Muscle of leg (tissue), 11 donors: ENCODE results near the gene NFIC. TPM values are rescaled to one million over a fixed set of nuclear protein-coding genes. Genes with fewer than 3 reads are reported as not detected.

Experiments
- DNase-seq: peaks from one replicate; pipeline ENCODE4 v3.0.0; 2013
- H3K27ac ChIP-seq: one replicate; pipeline ENCODE4 v1.5.1; 2013; ENCODE audit warnings: mild to moderate bottlenecking, low read length, control low read depth
- H3K27me3 ChIP-seq: one replicate; pipeline ENCODE4 v1.6.1; 2013; ENCODE audit warnings: low read length; ENCODE audit not compliant: control insufficient read depth, insufficient read depth
- H3K36me3 ChIP-seq: one replicate; pipeline ENCODE4 v1.6.1; 2013; ENCODE audit warnings: low read length; ENCODE audit not compliant: control insufficient read depth, insufficient read depth
- H3K4me1 ChIP-seq: one replicate; pipeline ENCODE4 v1.6.1; 2013; ENCODE audit warnings: low read length; ENCODE audit not compliant: control insufficient read depth, insufficient read depth
- H3K4me3 ChIP-seq: one replicate; pipeline ENCODE4 v1.5.1; 2013; ENCODE audit warnings: low read length, control low read depth
- H3K9me3 ChIP-seq: replicated peaks from 2 replicates; pipeline ENCODE4 v1.6.1; 2013; ENCODE audit warnings: low read depth, low read length; ENCODE audit not compliant: control insufficient read depth
- WGBS: methylation state at CpG from one replicate; pipeline ENCODE4 v1.1.5; 2013; ENCODE audit warnings: missing lambda C conversion rate; ENCODE audit not compliant: insufficient coverage; 5-methylcytosine and 5-hydroxymethylcytosine counted together
- polyA plus RNA-seq, 8 donors: library from polyadenylated mRNA; unstranded; fragments of 120-200 nt; gene quantifications; one replicate each; pipeline versions ENCODE4 v1.2.1 to v1.2.3, GENCODE V29; 2013; ENCODE audit warnings: inconsistent platforms in 1 of 8, low replicate concordance in 1 of 8; ENCODE audit not compliant: insufficient read length in 8 of 8, insufficient read depth in 1 of 8
- total RNA-seq: library from RNA; stranded (reverse); fragments of 120-200 nt; gene quantifications from one replicate; pipeline ENCODE4 v1.2.4, GENCODE V29; 2013

The NFIC gene
- total and polyA plus RNA-seq, 9 donors, result 18.4 to 54.5 (median 47.0) TPM

- Histone ChIP-seq H3K9me3 (no peaks in the 10 kb centered on the region), H3K36me3 (no peaks in the 10 kb centered on the region), H3K27ac (peak overlapping the region; percentile 90), H3K4me3 (peak overlapping the region; percentile 87), H3K27me3 (no peaks in the 10 kb centered on the region), H3K4me1 (peaks cover 57% of the 10 kb centered on the region)
- peak; percentile 43 for DNase-seq
- 12% methylated on average over 7 of the region's 9 CpGs for WGBS
Measured at GRCh38 chr19:3365093-3365835, 1.1 kb upstream of the NFIC start.

DNA sequence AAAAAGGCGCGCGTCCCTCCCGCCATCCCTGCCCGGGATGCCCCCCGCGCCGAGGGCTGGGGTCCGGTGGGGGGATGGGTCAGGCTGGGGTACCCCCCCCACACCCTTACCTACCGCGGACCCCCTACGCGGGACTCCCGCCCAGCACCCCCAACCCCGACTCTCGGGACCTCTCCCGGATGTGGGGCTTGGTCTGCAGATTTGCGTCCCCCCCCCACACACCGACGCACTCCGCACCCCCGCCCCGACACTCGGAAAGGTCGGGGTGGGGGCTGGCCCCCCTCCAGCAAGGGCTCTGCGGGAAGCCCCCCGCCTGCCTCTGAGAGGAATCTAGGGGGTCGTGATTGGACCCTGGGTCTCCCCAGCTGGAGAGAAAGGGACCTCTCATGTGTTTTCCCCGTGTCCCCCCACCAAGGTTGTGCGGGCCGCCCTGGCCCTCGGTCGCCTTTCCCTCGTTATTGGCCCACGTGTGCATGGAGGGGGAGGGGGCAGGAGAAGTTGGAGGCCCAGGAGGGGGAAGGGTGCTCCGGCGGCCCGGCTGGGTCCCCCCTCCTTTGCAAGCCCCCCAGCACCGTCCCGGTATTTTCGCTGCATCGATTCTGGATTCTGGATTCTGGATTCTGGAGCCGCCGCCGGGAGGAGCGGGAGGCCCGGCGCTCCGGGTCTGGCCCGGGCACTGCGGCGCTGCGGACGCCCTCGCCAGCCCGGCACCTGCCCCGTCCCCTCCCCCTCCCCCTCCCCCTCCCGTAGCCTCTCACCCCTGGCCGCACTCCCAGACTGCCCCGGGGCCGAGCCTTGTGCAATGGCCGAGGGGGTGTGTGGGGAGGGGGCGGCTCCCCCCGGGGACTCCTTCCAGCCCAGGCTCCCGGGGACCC lies 607 bp downstream of the NFIC start:
- peak overlapping the region; percentile 87 for H3K4me3 ChIP-seq
- WGBS, result 0% methylated on average over 13 of the region's 65 CpGs
- H3K9me3 ChIP-seq, result no peaks in the 10 kb centered on the region
- peaks cover 49% of the 10 kb centered on the region for H3K4me1 ChIP-seq
- peak overlapping the region; percentile 91 for H3K27ac ChIP-seq
- H3K36me3 ChIP-seq, result peaks cover 6% of the 10 kb centered on the region
- DNase-seq, result peak; percentile 86
- no peaks in the 10 kb centered on the region for H3K27me3 ChIP-seq

DNA sequence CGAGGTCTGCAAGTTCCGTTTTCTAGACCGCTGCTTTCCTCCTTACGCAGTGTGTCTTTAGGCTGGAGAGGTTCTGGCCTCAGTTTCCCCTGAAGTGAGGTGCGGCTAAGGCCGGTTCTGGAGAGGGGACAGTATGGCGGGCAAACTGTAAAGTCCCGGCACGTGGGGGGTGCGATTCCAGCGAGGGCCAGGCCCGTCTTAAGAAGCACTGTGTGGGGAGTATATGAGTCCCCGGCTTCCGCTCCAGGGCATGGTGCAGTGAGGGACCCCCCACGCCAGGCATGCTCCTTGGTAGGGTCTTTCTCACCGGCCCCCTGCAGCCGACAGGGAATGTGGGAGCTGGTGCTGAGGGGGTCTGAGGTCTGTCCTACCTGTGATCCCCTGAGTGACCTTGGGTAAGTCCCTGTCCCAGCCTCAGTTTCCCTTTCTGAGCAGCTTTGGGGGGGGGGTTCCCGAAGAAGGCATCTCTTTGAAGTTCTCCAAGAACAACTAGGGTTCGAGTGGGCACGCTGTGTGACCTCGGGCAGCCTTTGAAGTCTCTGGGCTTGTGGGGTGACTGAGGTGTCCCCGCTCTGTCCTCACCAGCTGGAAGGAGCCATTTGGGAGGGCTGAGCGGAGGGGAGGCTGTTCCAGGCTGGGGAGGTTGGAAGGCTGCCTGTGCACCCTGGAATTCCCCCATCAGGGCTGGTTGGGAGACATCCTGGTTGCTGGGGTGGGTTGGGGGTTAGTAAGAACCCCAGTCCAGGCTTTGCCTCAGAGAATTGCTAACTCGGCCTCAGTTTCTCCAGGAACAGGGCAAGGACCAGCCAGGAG lies 1.5 kb downstream of the NFIC start:
- H3K27ac ChIP-seq, result peak overlapping the region; percentile 52
- H3K4me1 ChIP-seq, result peaks cover 42% of the 10 kb centered on the region
- no peaks in the 10 kb centered on the region for H3K27me3 ChIP-seq
- no peaks in the 10 kb centered on the region for H3K9me3 ChIP-seq
- H3K36me3 ChIP-seq, result peaks cover 6% of the 10 kb centered on the region
- DNase-seq, result peak; percentile 40
- WGBS, result 19% methylated on average over 19 of the region's 24 CpGs
- H3K4me3 ChIP-seq, result peak overlapping the region; percentile 87

- no peaks in the 10 kb centered on the region for H3K27me3 ChIP-seq
- DNase-seq, result no peak
- H3K9me3 ChIP-seq, result no peaks in the 10 kb centered on the region
- WGBS, result 8% methylated on average over 3 of the region's 5 CpGs
- H3K36me3 ChIP-seq, result peaks cover 6% of the 10 kb centered on the region
- peaks cover 42% of the 10 kb centered on the region for H3K4me1 ChIP-seq
- peak overlapping the region; percentile 52 for H3K27ac ChIP-seq
- peak overlapping the region; percentile 87 for H3K4me3 ChIP-seq
Measured at GRCh38 chr19:3368441-3368795, 2.0 kb downstream of the NFIC start.

DNA sequence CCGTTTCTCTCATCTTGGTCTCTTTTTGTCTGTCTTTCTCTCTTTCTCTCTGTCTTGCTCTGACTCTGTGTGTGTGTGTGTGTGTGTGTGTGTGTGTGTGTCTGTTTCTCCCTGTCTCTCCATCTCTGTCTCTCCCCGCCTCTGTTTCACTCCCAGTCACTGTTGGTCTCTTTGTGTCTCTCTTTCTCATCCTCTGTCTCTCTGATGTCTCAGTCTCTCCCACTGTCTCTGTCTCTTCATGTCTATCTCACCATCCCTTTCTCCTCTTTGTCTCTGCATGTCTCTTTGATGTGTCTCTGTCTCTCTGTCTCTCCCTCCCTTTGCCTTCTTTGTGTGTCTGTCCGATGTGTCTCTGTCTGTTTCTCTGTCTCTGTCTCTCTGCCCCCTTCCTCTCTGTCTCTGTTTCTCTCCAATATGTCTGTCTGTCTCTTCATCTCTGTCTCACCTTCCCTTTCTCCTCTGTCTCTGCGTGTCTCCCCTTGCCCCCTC lies 2.5 kb downstream of the NFIC start:
- no peaks in the 10 kb centered on the region for H3K27me3 ChIP-seq
- peaks cover 9% of the 10 kb centered on the region for H3K36me3 ChIP-seq
- peak overlapping the region; percentile 87 for H3K4me3 ChIP-seq
- 42% methylated on average over 3 of the region's 4 CpGs for WGBS
- H3K27ac ChIP-seq, result peak overlapping the region; percentile 52
- peak; percentile 55 for DNase-seq
- no peaks in the 10 kb centered on the region for H3K9me3 ChIP-seq
- peaks cover 42% of the 10 kb centered on the region for H3K4me1 ChIP-seq

GRCh38 chr19:3369337-3370213 lies 3.2 kb downstream of the NFIC start:
- 5% methylated on average over 35 of the region's 42 CpGs for WGBS
- Histone ChIP-seq H3K27me3 (no peaks in the 10 kb centered on the region), H3K36me3 (peaks cover 9% of the 10 kb centered on the region), H3K27ac (peak overlapping the region; percentile 52), H3K4me3 (peak overlapping the region; percentile 87), H3K9me3 (no peaks in the 10 kb centered on the region), H3K4me1 (peaks cover 48% of the 10 kb centered on the region)
- peak; percentile 83 for DNase-seq

DNA sequence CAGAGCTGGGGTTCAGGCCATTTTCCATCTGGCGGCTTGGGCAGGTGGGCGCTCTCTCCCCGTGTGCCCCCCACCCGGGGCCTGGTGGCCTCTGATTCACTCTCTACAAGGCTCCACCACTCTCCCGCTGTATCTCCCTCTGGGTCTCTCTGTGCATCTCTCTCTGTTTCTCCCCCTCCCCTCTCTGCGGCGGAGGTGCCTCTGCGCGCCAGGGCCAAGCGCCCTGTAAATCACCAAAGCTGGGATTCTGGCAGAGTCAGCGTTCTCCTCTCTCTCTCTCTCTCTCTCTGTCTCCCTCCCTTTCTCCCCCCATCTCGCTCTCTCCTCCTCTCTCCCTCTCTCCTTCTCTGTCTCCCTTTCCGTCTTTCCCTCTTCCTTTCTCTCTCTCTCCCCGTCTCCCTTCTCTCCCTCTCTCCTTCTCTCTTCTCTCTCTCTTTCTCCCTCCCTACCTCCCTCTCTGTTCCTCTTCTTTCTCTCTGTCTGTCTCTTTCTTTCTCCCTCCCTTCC lies 3.9 kb downstream of the NFIC start:
- peaks cover 9% of the 10 kb centered on the region for H3K36me3 ChIP-seq
- H3K4me1 ChIP-seq, result peaks cover 50% of the 10 kb centered on the region
- H3K4me3 ChIP-seq, result peak overlapping the region; percentile 87
- no peaks in the 10 kb centered on the region for H3K27me3 ChIP-seq
- DNase-seq, result peak; percentile 80
- 16% methylated on average over 14 of the region's 14 CpGs for WGBS
- no peaks in the 10 kb centered on the region for H3K9me3 ChIP-seq
- H3K27ac ChIP-seq, result peak overlapping the region; percentile 52

DNA sequence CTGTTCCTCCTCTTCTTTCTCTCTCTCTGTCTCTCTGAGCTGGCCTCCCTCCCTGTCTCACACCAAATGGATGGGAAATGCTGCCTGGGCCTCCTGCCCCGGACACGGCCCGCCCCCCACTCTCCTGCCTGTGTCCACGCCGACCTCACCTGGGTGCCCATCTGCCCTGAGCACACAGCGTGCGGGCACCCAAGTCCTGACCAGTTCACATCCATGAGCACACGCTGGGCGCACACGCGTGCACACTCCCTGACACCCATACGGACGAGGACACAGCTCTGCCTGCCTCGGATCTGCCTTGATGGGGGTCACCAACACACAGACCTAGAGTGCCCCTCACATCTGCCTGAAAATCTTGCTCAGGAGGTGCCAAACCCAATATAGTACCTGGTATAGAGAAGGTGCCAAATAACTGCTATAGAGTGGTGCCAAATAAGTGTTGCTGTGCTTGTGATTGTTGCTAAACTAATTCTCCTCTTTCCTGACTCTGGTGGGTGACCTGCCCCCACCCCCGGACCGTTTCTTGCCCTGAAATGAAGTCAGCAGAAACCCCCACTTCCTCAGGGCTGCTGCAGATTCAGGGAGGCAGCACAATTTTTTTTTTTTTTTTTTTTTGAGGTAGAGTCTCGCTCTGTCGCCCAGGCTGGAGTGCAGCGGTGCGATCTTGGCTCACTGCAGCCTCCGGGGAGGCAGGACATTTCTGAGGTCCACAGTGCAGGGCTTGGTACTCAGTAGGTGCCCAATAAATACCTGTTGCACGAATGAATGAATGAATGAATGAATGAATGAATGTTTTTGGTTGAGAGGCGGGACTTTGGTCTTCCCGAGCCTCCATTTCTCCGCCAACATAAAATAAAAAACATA lies 4.6 kb downstream of the NFIC start:
- Histone ChIP-seq H3K9me3 (no peaks in the 10 kb centered on the region), H3K4me1 (peaks cover 51% of the 10 kb centered on the region), H3K4me3 (no peak overlapping the region), H3K27ac (peak overlapping the region; percentile 52), H3K27me3 (no peaks in the 10 kb centered on the region), H3K36me3 (peaks cover 12% of the 10 kb centered on the region)
- no peak for DNase-seq
- 60% methylated on average over 10 of the region's 25 CpGs for WGBS
